Naive thymus-derived CD4-positive, alpha-beta T cell (primary cell): Measurements from ENCODE around the gene TSHZ2. TPM values are rescaled to one million over a fixed set of nuclear protein-coding genes. Genes with fewer than 3 reads are reported as not detected.
A peak's percentile ranks its signal among the peaks of the same experiment; 100 is the strongest.

Experiments used
- ATAC-seq: fragments of 150-1000 bp; cut with Tn5 transposase; 2 replicates; pipeline ENCODE4 v1.10.0; 2021; ENCODE audit warnings: mild to moderate bottlenecking, moderate library complexity
- CTCF ChIA-PET: fragments of 350-600 bp; sonication (Branson Sonifier 250); formaldehyde crosslinking; loops from one replicate; lab custom pipeline; 2021; ENCODE audit warnings: antibody characterized with exemption; lab: Charles Lee
- POLR2A ChIA-PET: fragments of 350-600 bp; sonication (Branson Sonifier 250); formaldehyde crosslinking; loops from one replicate; lab custom pipeline; 2021; ENCODE audit warnings: antibody characterized with exemption, inconsistent platforms; lab: Charles Lee
- DNase-seq, 9 donors: peaks; one replicate each; pipeline versions ENCODE4 v3.0.0 to v3.0.0-alpha.2; 2020 to 2022; ENCODE audit warnings: mixed read lengths in 1 of 9
- H3K27ac ChIP-seq: one replicate; pipeline ENCODE4 v1.7.0; 2013; ENCODE audit warnings: mild to moderate bottlenecking, low read depth, low read length, moderate library complexity
- H3K27me3 ChIP-seq, 2 donors: one replicate each; pipeline ENCODE4 v1.7.0; 2013; ENCODE audit warnings: low read length in 2 of 2, mild to moderate bottlenecking in 2 of 2, moderate library complexity in 2 of 2; ENCODE audit not compliant: control insufficient read depth in 2 of 2, insufficient read depth in 2 of 2
- H3K36me3 ChIP-seq, 3 experiments: 1 replicate in 2 of 3; 2 replicates in 1 of 3; pipeline ENCODE4 v1.7.0; 2013; ENCODE audit warnings: low read length in 3 of 3, mild to moderate bottlenecking in 3 of 3, moderate library complexity in 1 of 3; ENCODE audit not compliant: insufficient read depth in 3 of 3, control insufficient read depth in 2 of 3
- H3K4me1 ChIP-seq, 2 donors: one replicate each; pipeline ENCODE4 v1.7.0; 2013; ENCODE audit warnings: low read length in 2 of 2, mild to moderate bottlenecking in 2 of 2, moderate library complexity in 1 of 2; ENCODE audit not compliant: control insufficient read depth in 2 of 2, insufficient read depth in 2 of 2
- H3K4me3 ChIP-seq: 2 replicates; pipeline ENCODE4 v1.7.0; 2013; ENCODE audit warnings: mild to moderate bottlenecking, low read length
- H3K9me3 ChIP-seq, 3 experiments: 1 replicate in 2 of 3; 2 replicates in 1 of 3; pipeline ENCODE4 v1.7.0; 2013; ENCODE audit warnings: low read length in 3 of 3; ENCODE audit not compliant: control insufficient read depth in 2 of 3
- H3K27ac Mint-ChIP-seq, 9 donors: one replicate each; pipeline ENCODE4 v1.8.0; 2020 to 2022; ENCODE audit warnings: mixed read lengths in 9 of 9, mild to moderate bottlenecking in 8 of 9, moderate library complexity in 5 of 9, inconsistent platforms in 2 of 9
- H3K27me3 Mint-ChIP-seq, 5 donors: one replicate each; pipeline ENCODE4 v1.8.0; 2021 to 2022; ENCODE audit warnings: mixed read lengths in 5 of 5, mild to moderate bottlenecking in 1 of 5
- H3K36me3 Mint-ChIP-seq, 5 donors: one replicate each; pipeline ENCODE4 v1.8.0; 2020 to 2022; ENCODE audit warnings: mixed read lengths in 5 of 5, mild to moderate bottlenecking in 3 of 5, inconsistent platforms in 1 of 5
- H3K4me1 Mint-ChIP-seq, 7 donors: one replicate each; pipeline ENCODE4 v1.8.0; 2020 to 2022; ENCODE audit warnings: mixed read lengths in 7 of 7, mild to moderate bottlenecking in 3 of 7, inconsistent platforms in 1 of 7
- H3K4me3 Mint-ChIP-seq, 10 donors: one replicate each; pipeline ENCODE4 v1.8.0; 2020 to 2022; ENCODE audit warnings: mild to moderate bottlenecking in 10 of 10, mixed read lengths in 10 of 10, moderate library complexity in 6 of 10, inconsistent platforms in 2 of 10
- H3K9me3 Mint-ChIP-seq, 11 donors: one replicate each; pipeline ENCODE4 v1.8.0; 2020 to 2022; ENCODE audit warnings: mixed read lengths in 11 of 11, mild to moderate bottlenecking in 4 of 11, inconsistent platforms in 1 of 11, moderate library complexity in 1 of 11
- intact Hi-C, 2 donors: fragments of 100-400 bp; cut with micrococcal nuclease; formaldehyde crosslinking; loops; one replicate each; pipeline ENCODE4 v1.15.1; 2023
- polyA plus RNA-seq, 2 donors: library from polyadenylated mRNA; unstranded; fragments of 300-500 nt; fragmentation: Illumina TruSeq; gene quantifications; one replicate each; pipeline ENCODE4 v1.2.3, GENCODE V29; 2021
- total RNA-seq, 6 experiments: library from RNA in 5 of 6; stranded (reverse) in 5 of 6; gene quantifications; 1 replicate in 5 of 6; 2 replicates in 1 of 6; pipeline ENCODE4 v1.2.3 and lab custom pipeline; 2021 to 2026

TSHZ2 gene
- total and polyA plus RNA-seq, 7 experiments from 2014 or later = 6.0 to 84.5 (median 42.5) TPM

GRCh38 chr20:53079828-53080686 lies 107.9 kb downstream of the TSHZ2 start:
- DNase-seq = no peak
- ATAC-seq = no peak
- H3K27me3 ChIP-seq = peaks cover 0 to 3% of the 10 kb centered on the region in 2 donors
- no peaks in the 10 kb centered on the region for H3K36me3 ChIP-seq
- ChIA-PET CTCF (no interaction called here), POLR2A (interaction anchor here (0.6 to 1.4 kb wide), 4 partner anchors 9 to 589 kb away, joined by 3 read pairs; no protein-coding TSS in a partner anchor)
- H3K4me1 Mint-ChIP-seq = peaks cover 7 to 31% (median 8%) of the 10 kb centered on the region in 7 donors
- H3K36me3 Mint-ChIP-seq = peaks cover 0 to 3% (median 0%) of the 10 kb centered on the region in 5 donors
- H3K27ac Mint-ChIP-seq = peak overlapping the region in 5 of 9 donors; percentile 6 to 79 (median 55)
- H3K4me3 Mint-ChIP-seq = peak overlapping the region in 6 of 10 donors; percentile 12 to 44 (median 33)
- no peaks in the 10 kb centered on the region for H3K9me3 ChIP-seq
- intact Hi-C loops = loop anchor here (5.0 to 10.0 kb wide), 3 partner anchors 43 to 135 kb away; no protein-coding TSS in a partner anchor
- H3K4me3 ChIP-seq = no peak overlapping the region
- H3K4me1 ChIP-seq = peaks cover 0 to 37% of the 10 kb centered on the region in 2 donors
- H3K27ac ChIP-seq = no peak overlapping the region
- H3K9me3 Mint-ChIP-seq = peaks cover 0 to under 1% (median 0%) of the 10 kb centered on the region in 11 donors
- no peaks in the 10 kb centered on the region for H3K27me3 Mint-ChIP-seq

DNA sequence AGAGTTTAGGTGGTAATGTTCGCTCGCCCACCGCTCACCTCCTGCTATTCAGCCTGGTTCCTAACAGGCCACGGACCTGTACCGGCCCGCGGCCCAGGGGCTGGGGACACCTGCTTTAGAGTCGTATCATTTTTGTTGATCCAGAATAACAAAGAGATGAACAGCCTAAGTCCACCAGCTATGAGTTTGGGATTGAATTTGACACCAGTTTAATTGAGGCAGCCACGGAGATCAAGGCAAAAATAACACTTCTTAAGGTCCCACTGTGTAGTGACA lies 108.5 kb downstream of the TSHZ2 start:
- peaks cover 0 to 33% of the 10 kb centered on the region in 2 donors for H3K4me1 ChIP-seq
- DNase-seq (no peak), ATAC-seq (no peak)
- peak overlapping the region in 4 of 10 donors; percentile 7 to 35 (median 26) for H3K4me3 Mint-ChIP-seq
- POLR2A ChIA-PET = interaction anchor here (0.6 to 1.4 kb wide), 4 partner anchors 9 to 590 kb away, joined by 3 read pairs; no protein-coding TSS in a partner anchor
- no peak overlapping the region for H3K27ac ChIP-seq
- CTCF ChIA-PET = no interaction called here
- peaks cover 0 to 1% (median 0%) of the 10 kb centered on the region in 11 donors for H3K9me3 Mint-ChIP-seq
- H3K27me3 ChIP-seq = peaks cover 0 to 3% of the 10 kb centered on the region in 2 donors
- peak overlapping the region in 3 of 9 donors; percentile 55 to 79 (median 74) for H3K27ac Mint-ChIP-seq
- intact Hi-C loops = no loop called here
- no peaks in the 10 kb centered on the region for H3K27me3 Mint-ChIP-seq
- peaks cover 8 to 31% (median 12%) of the 10 kb centered on the region in 7 donors for H3K4me1 Mint-ChIP-seq
- no peak overlapping the region for H3K4me3 ChIP-seq
- H3K36me3 ChIP-seq = no peaks in the 10 kb centered on the region
- peaks cover 0 to 3% (median 0%) of the 10 kb centered on the region in 5 donors for H3K36me3 Mint-ChIP-seq
- H3K9me3 ChIP-seq = no peaks in the 10 kb centered on the region

GRCh38 chr20:53080969-53081871 lies 109.1 kb downstream of the TSHZ2 start:
- Mint-ChIP-seq H3K9me3 (peaks cover 0 to 1% (median 0%) of the 10 kb centered on the region in 11 donors), H3K36me3 (peaks cover 0 to 6% (median 0%) of the 10 kb centered on the region in 5 donors), H3K27me3 (no peaks in the 10 kb centered on the region), H3K27ac (peak overlapping the region in 7 of 9 donors; percentile 4 to 83 (median 65)), H3K4me3 (peak overlapping the region in 8 of 10 donors; percentile 9 to 63 (median 46)), H3K4me1 (peaks cover 8 to 35% (median 18%) of the 10 kb centered on the region in 7 donors)
- Histone ChIP-seq H3K27ac (no peak overlapping the region), H3K4me1 (peaks cover 0 to 27% of the 10 kb centered on the region in 2 donors), H3K27me3 (peaks cover 0 to 3% of the 10 kb centered on the region in 2 donors), H3K9me3 (no peaks in the 10 kb centered on the region), H3K4me3 (no peak overlapping the region), H3K36me3 (no peaks in the 10 kb centered on the region)
- CTCF ChIA-PET = no interaction called here
- intact Hi-C loops = no loop called here
- POLR2A ChIA-PET = interaction anchor here (0.6 to 1.4 kb wide), 3 partner anchors 27 to 590 kb away, joined by 3 read pairs; no protein-coding TSS in a partner anchor
- ATAC-seq (peak; percentile 47), DNase-seq (peak in 1 of 9 donors; percentile 35)

- intact Hi-C loops = no loop called here
Measured at GRCh38 chr20:53081916-53082863, 110.0 kb downstream of the TSHZ2 start.

DNA sequence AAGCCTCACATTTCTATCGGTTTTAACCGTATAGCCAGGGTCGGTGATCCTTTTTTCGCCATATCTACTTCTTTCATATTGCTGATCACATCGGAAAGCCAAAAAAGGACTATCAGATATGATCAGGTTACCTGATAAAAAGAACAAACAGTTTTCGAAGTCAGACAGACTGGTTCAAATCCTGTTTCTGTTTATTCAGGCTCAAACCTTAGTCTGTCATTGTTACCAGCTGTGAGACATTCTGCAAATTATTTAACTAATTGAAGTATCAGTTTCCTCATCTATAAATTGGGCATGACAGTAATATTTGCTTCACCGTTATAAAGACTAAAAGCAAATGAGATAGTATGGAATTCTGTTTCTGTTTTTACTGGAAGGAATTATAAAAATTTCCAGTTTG lies 111.3 kb downstream of the TSHZ2 start:
- H3K27me3 Mint-ChIP-seq = no peaks in the 10 kb centered on the region
- intact Hi-C loops = no loop called here
- no peak for ATAC-seq
- POLR2A ChIA-PET = interaction anchor here (0.9 kb wide), 1 partner anchor 12 kb away, joined by 3 read pairs; no protein-coding TSS in a partner anchor
- H3K27ac Mint-ChIP-seq = no peak overlapping the region
- CTCF ChIA-PET = no interaction called here
- Histone ChIP-seq H3K4me3 (no peak overlapping the region), H3K27me3 (peaks cover 0 to 3% of the 10 kb centered on the region in 2 donors), H3K27ac (no peak overlapping the region), H3K36me3 (no peaks in the 10 kb centered on the region), H3K9me3 (no peaks in the 10 kb centered on the region), H3K4me1 (peaks cover 0 to 21% of the 10 kb centered on the region in 2 donors)
- H3K4me1 Mint-ChIP-seq = peaks cover 13 to 56% (median 36%) of the 10 kb centered on the region in 7 donors
- no peak for DNase-seq
- H3K9me3 Mint-ChIP-seq = peaks cover 0 to 5% (median 0%) of the 10 kb centered on the region in 11 donors
- no peak overlapping the region for H3K4me3 Mint-ChIP-seq
- peaks cover 0 to 16% (median 8%) of the 10 kb centered on the region in 5 donors for H3K36me3 Mint-ChIP-seq

More at GRCh38 chr20:53081916-53082863, 110.0 kb downstream of the TSHZ2 start:
- H3K27ac Mint-ChIP-seq = peak overlapping the region in 4 of 9 donors; percentile 4 to 83 (median 44)
- ATAC-seq (no peak), DNase-seq (no peak)
- peaks cover 0 to 21% of the 10 kb centered on the region in 2 donors for H3K4me1 ChIP-seq
- H3K27ac ChIP-seq = no peak overlapping the region
- CTCF ChIA-PET = interaction anchor here (0.7 kb wide), 1 partner anchor 19 kb away, joined by 3 read pairs; no protein-coding TSS in a partner anchor
- peak overlapping the region in 4 of 10 donors; percentile 13 to 58 (median 46) for H3K4me3 Mint-ChIP-seq
- no peaks in the 10 kb centered on the region for H3K9me3 ChIP-seq
- H3K4me1 Mint-ChIP-seq = peaks cover 13 to 44% (median 26%) of the 10 kb centered on the region in 7 donors
- no peak overlapping the region for H3K4me3 ChIP-seq
- peaks cover 0 to 9% (median 7%) of the 10 kb centered on the region in 5 donors for H3K36me3 Mint-ChIP-seq
- no peaks in the 10 kb centered on the region for H3K27me3 Mint-ChIP-seq
- peaks cover 0 to 3% of the 10 kb centered on the region in 2 donors for H3K27me3 ChIP-seq
- no peaks in the 10 kb centered on the region for H3K36me3 ChIP-seq
- POLR2A ChIA-PET = no interaction called here
- H3K9me3 Mint-ChIP-seq = peaks cover 0 to 5% (median 0%) of the 10 kb centered on the region in 11 donors
